SU-DHL-6 (cell line): ENCODE measurements around the gene CDK6.

Source experiments
- H2AFZ ChIP-seq: fragments of 200-600 bp; sonication (generic); 2 replicates; pipeline ENCODE4 v1.6.1; 2014; ENCODE audit warnings: low read depth, mild to moderate bottlenecking, moderate library complexity, mixed read lengths, antibody characterized with exemption, low read length; ENCODE audit not compliant: severe bottlenecking
- H3F3A ChIP-seq: fragments of 200-600 bp; shearing (Covaris generic); 2 replicates; pipeline ENCODE4 v1.6.0; 2016; ENCODE audit warnings: antibody characterized with exemption, mild to moderate bottlenecking; ENCODE audit not compliant: insufficient read depth
- H3K27ac ChIP-seq: fragments of 200-600 bp; sonication (generic); 2 replicates; pipeline ENCODE4 v1.5.1; 2016; ENCODE audit warnings: low read depth, mild to moderate bottlenecking, low read length, moderate library complexity, mixed read lengths
- H3K27me3 ChIP-seq: fragments of 200-600 bp; sonication (generic), shearing (Covaris generic); 2 replicates; pipeline ENCODE4 v1.6.0; 2014; ENCODE audit warnings: mild to moderate bottlenecking, low read length
- H3K36me3 ChIP-seq: fragments of 200-600 bp; sonication (generic); 2 replicates; pipeline ENCODE4 v1.6.1; 2014; ENCODE audit warnings: mild to moderate bottlenecking, low read length, mixed read lengths
- H3K4me2 ChIP-seq: fragments of 300-600, 200-600 bp; shearing (Covaris generic), sonication (generic); 2 replicates; pipeline ENCODE4 v1.6.0; 2014; ENCODE audit warnings: low read length, low read depth, mild to moderate bottlenecking; ENCODE audit not compliant: poor library complexity, severe bottlenecking
- H3K4me3 ChIP-seq: fragments of 200-600 bp; sonication (generic); 2 replicates; pipeline ENCODE4 v1.5.1; 2014; ENCODE audit warnings: antibody characterized with exemption, low read length, mild to moderate bottlenecking, mixed read lengths; ENCODE audit not compliant: insufficient read depth, poor library complexity, severe bottlenecking
- H3K79me2 ChIP-seq: fragments of 200-600 bp; sonication (generic); 2 replicates; pipeline ENCODE4 v1.6.1; 2014; ENCODE audit warnings: mild to moderate bottlenecking, low read length, moderate library complexity; ENCODE audit not compliant: insufficient read depth
- H3K9ac ChIP-seq: fragments of 200-600 bp; sonication (generic); 2 replicates; pipeline ENCODE4 v1.7.0; 2014; ENCODE audit warnings: mild to moderate bottlenecking, low read length
- H3K9me2 ChIP-seq: fragments of 200-600 bp; sonication (generic); replicated peaks from 2 replicates; pipeline ENCODE4 v1.6.1; 2014; ENCODE audit warnings: low read length; ENCODE audit not compliant: insufficient read depth
- H3K9me3 ChIP-seq: fragments of 200-600 bp; sonication (generic); 2 replicates; pipeline ENCODE4 v1.6.1; 2014; ENCODE audit warnings: low read length, mixed read lengths; ENCODE audit not compliant: insufficient read depth
- H4K20me1 ChIP-seq: fragments of 200-600 bp; sonication (generic); 2 replicates; pipeline ENCODE4 v1.6.1; 2014; ENCODE audit warnings: low read depth, mild to moderate bottlenecking, antibody characterized with exemption, low read length, moderate library complexity, mixed read lengths
- EZH2phosphoT487 ChIP-seq: fragments of 200-600 bp; sonication (generic), shearing (Covaris generic); conservative IDR thresholded peaks from 2 replicates; pipeline ENCODE4 v1.6.1; 2018; ENCODE audit warnings: mild to moderate bottlenecking, antibody characterized with exemption, low read length, moderate library complexity, mixed read lengths
- TF ChIP-seq, protein P1 (sequence below): fragments of 200-600 bp; sonication (generic); IDR thresholded peaks from one replicate; pipeline ENCODE4 v1.5.1; 2017; ENCODE audit warnings: antibody characterized with exemption, mild to moderate bottlenecking, low read length, moderate library complexity; ENCODE audit not compliant: insufficient read depth, poor library complexity, severe bottlenecking

CDK6 gene

GRCh38 chr7:92808635-92809034 lies 27.7 kb downstream of the CDK6 start:
- no peaks in the 10 kb centered on the region for H3K36me3 ChIP-seq
- H3K27ac ChIP-seq: no peak overlapping the region
- no peak overlapping the region for H3K4me2 ChIP-seq
- H3K9me2 ChIP-seq: no peaks in the 10 kb centered on the region
- no peaks in the 10 kb centered on the region for H3K9me3 ChIP-seq
- no peaks in the 10 kb centered on the region for H3K27me3 ChIP-seq
- peaks cover 19% of the 10 kb centered on the region for H3F3A ChIP-seq
- H3K4me3 ChIP-seq: no peak overlapping the region
- peaks cover 53% of the 10 kb centered on the region for H3K79me2 ChIP-seq
- H2AFZ ChIP-seq: no peak overlapping the region
- TF ChIP-seq, protein P1, sequence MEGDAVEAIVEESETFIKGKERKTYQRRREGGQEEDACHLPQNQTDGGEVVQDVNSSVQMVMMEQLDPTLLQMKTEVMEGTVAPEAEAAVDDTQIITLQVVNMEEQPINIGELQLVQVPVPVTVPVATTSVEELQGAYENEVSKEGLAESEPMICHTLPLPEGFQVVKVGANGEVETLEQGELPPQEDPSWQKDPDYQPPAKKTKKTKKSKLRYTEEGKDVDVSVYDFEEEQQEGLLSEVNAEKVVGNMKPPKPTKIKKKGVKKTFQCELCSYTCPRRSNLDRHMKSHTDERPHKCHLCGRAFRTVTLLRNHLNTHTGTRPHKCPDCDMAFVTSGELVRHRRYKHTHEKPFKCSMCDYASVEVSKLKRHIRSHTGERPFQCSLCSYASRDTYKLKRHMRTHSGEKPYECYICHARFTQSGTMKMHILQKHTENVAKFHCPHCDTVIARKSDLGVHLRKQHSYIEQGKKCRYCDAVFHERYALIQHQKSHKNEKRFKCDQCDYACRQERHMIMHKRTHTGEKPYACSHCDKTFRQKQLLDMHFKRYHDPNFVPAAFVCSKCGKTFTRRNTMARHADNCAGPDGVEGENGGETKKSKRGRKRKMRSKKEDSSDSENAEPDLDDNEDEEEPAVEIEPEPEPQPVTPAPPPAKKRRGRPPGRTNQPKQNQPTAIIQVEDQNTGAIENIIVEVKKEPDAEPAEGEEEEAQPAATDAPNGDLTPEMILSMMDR: no peak
- TF ChIP-seq EZH2phosphoT487: no peak
- no peak overlapping the region for H3K9ac ChIP-seq
- H4K20me1 ChIP-seq: no peaks in the 10 kb centered on the region

DNA sequence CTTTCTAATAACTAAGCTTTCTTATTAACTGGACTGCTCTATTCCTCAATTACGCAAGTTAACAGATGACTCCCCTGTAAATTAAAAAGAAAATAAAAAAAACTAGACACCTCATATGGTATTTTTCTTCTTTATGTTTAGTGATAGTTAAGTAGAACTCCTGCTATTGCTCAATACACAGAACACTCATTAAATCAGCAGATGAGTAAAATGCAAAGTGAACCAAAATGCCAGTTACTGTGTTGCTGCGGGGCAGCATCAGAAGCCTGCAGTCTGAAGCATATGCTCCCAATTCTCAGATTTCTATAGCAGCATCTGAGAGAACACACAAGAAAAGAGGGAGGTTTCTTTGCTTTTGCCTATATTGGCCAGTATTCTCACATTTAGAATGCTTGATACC lies 28.4 kb downstream of the CDK6 start:
- Histone ChIP-seq H4K20me1 (no peaks in the 10 kb centered on the region), H3K27ac (no peak overlapping the region), H2AFZ (no peak overlapping the region), H3K4me2 (no peak overlapping the region), H3K36me3 (no peaks in the 10 kb centered on the region), H3K9me2 (no peaks in the 10 kb centered on the region), H3K9me3 (no peaks in the 10 kb centered on the region), H3K4me3 (no peak overlapping the region), H3K79me2 (peaks cover 57% of the 10 kb centered on the region), H3K9ac (no peak overlapping the region), H3K27me3 (no peaks in the 10 kb centered on the region), H3F3A (peaks cover 12% of the 10 kb centered on the region)
- TF ChIP-seq, protein P1: no peak
- no peak for TF ChIP-seq EZH2phosphoT487

GRCh38 chr7:92806496-92806895 lies 29.9 kb downstream of the CDK6 start:
- Histone ChIP-seq H3K9ac (no peak overlapping the region), H2AFZ (no peak overlapping the region), H4K20me1 (no peaks in the 10 kb centered on the region), H3K27me3 (no peaks in the 10 kb centered on the region), H3K4me2 (no peak overlapping the region), H3K9me3 (no peaks in the 10 kb centered on the region), H3K4me3 (no peak overlapping the region), H3K36me3 (no peaks in the 10 kb centered on the region), H3F3A (peaks cover 8% of the 10 kb centered on the region; the same call in 1 of the 2 replicates), H3K27ac (no peak overlapping the region), H3K79me2 (peaks cover 47% of the 10 kb centered on the region), H3K9me2 (no peaks in the 10 kb centered on the region)
- TF ChIP-seq, protein P1: no peak
- no peak for TF ChIP-seq EZH2phosphoT487
